ENCODE data around the gene LTBP1. TPM values are rescaled to one million over a fixed set of nuclear protein-coding genes. Genes with fewer than 3 reads are reported as not detected.

The LTBP1 gene
- total and polyA plus RNA-seq, 2 donors (not counting 1 experiment from before 2014, with no cell fraction given) = 0.69 TPM; not detected in 1

DNA sequence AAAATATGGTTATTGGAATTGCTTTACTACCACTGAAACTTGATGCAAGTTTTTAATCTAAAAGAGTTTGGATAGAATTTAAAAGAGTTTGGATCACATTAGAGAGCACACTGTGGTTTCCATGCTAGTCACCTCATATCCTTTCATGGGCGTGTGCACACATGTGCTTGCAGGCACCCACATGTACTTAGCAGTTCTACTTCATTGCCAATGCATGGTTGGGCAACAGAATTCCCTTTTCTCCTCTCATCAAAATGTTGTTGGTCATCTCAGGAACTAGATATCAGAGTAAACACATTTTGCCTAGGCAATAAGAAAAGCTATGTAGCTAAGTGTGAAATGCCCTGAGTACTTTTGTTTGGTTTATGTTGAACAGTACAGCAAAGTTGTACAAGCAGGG, 275.6 kb downstream of the LTBP1 start:
- no peaks in the 10 kb centered on the region for H3K27me3 ChIP-seq (replicated peaks in 1 of 4; ENCODE audit: control extremely low read depth in 1 of 4, control insufficient read depth in 3 of 4, insufficient read depth in 4 of 4, low read length in 3 of 4)
- ChIA-PET CTCF (no interaction called here), POLR2A (no interaction called here)
- no peaks in the 10 kb centered on the region for H3K79me2 ChIP-seq (ENCODE audit: control insufficient read depth, insufficient read depth, low read length)
- Mint-ChIP-seq H3K4me1 (no peaks in the 10 kb centered on the region), H3K4me3 (no peak overlapping the region), H3K9me3 (ENCODE audit: insufficient read depth) (no peaks in the 10 kb centered on the region), H3K27me3 (no peaks in the 10 kb centered on the region), H3K27ac (no peak overlapping the region)
- H3K9me3 ChIP-seq (ENCODE audit: control extremely low read depth in 1 of 3, control insufficient read depth in 2 of 3, insufficient read depth in 1 of 3, low read length in 2 of 3) = no peaks in the 10 kb centered on the region
- TF ChIP-seq, protein P1, sequence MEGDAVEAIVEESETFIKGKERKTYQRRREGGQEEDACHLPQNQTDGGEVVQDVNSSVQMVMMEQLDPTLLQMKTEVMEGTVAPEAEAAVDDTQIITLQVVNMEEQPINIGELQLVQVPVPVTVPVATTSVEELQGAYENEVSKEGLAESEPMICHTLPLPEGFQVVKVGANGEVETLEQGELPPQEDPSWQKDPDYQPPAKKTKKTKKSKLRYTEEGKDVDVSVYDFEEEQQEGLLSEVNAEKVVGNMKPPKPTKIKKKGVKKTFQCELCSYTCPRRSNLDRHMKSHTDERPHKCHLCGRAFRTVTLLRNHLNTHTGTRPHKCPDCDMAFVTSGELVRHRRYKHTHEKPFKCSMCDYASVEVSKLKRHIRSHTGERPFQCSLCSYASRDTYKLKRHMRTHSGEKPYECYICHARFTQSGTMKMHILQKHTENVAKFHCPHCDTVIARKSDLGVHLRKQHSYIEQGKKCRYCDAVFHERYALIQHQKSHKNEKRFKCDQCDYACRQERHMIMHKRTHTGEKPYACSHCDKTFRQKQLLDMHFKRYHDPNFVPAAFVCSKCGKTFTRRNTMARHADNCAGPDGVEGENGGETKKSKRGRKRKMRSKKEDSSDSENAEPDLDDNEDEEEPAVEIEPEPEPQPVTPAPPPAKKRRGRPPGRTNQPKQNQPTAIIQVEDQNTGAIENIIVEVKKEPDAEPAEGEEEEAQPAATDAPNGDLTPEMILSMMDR (IDR thresholded peaks at IDR 0.05) = no peak
- TF ChIP-seq EZH2 (IDR thresholded peaks at IDR 0.05; ENCODE audit: borderline replicate concordance, insufficient read depth, low read depth, low read length, poor library complexity, severe bottlenecking) = no peak
- H3K9ac ChIP-seq (ENCODE audit: low read length) = no peak overlapping the region
- no peak overlapping the region for H2AFZ ChIP-seq (ENCODE audit: insufficient read depth, low read depth, low read length, poor library complexity, severe bottlenecking)
- H3K27ac ChIP-seq (ENCODE audit: low read length in 2 of 2) = no peak overlapping the region
- H4K20me1 ChIP-seq (ENCODE audit: control insufficient read depth, insufficient read depth, low read length, poor library complexity, severe bottlenecking) = no peaks in the 10 kb centered on the region
- no peaks in the 10 kb centered on the region for H3K36me3 ChIP-seq (replicated peaks in 1 of 2; ENCODE audit: control extremely low read depth in 1 of 2, control insufficient read depth in 1 of 2, extremely low read depth in 1 of 2, insufficient read depth in 2 of 2, low read length in 1 of 2)
- DNase-seq (no peak), ATAC-seq (ENCODE audit: low read depth) (no peak)
- WGBS (ENCODE audit: insufficient coverage) = 100% methylated on average over 1 of the region's 1 CpG
- intact Hi-C loops (cut with micrococcal nuclease) = no loop called here
- no peak overlapping the region for H3K4me3 ChIP-seq (ENCODE audit: control extremely low read depth in 1 of 5, extremely low read depth in 1 of 5, insufficient read depth in 1 of 5, low read depth in 2 of 5, low read length in 4 of 5)
- no peak overlapping the region for H3K4me2 ChIP-seq (replicated peaks; ENCODE audit: low read depth, low read length, poor library complexity, severe bottlenecking)
- no peaks in the 10 kb centered on the region for H3K4me1 ChIP-seq (ENCODE audit: control insufficient read depth in 2 of 2, insufficient read depth in 2 of 2, low read length in 2 of 2)

DNA sequence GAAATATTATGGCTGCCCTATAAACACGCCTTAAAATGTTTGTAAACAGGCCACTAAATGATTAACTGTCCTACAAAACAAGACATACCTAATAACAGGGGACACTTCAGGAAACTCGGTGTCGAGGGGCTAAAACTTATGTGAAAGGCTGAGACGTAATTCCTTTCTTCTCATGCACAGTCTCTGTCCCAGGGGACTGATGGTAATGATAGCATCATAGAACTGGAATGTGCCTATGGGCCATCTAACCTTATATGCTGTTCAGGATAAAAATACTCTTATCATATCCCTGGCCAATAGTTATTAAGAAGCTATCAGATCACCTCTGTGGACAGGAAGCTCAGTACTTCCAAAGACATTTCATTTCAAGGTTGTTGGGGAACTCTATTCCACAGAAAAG, 277.1 kb downstream of the LTBP1 start:
- ChIA-PET CTCF (no interaction called here), POLR2A (no interaction called here)
- no peak for TF ChIP-seq EZH2 (IDR thresholded peaks at IDR 0.05; ENCODE audit: borderline replicate concordance, insufficient read depth, low read depth, low read length, poor library complexity, severe bottlenecking)
- TF ChIP-seq, protein P1 (IDR thresholded peaks at IDR 0.05) = no peak
- H3K79me2 ChIP-seq (ENCODE audit: control insufficient read depth, insufficient read depth, low read length) = no peaks in the 10 kb centered on the region
- no peak overlapping the region for H3K27ac Mint-ChIP-seq
- no peak overlapping the region for H3K4me3 ChIP-seq (ENCODE audit: control extremely low read depth in 1 of 5, extremely low read depth in 1 of 5, insufficient read depth in 1 of 5, low read depth in 2 of 5, low read length in 4 of 5)
- ATAC-seq (ENCODE audit: low read depth) (no peak), DNase-seq (no peak)
- no peak overlapping the region for H3K4me3 Mint-ChIP-seq
- H3K9me3 Mint-ChIP-seq (ENCODE audit: insufficient read depth) = no peaks in the 10 kb centered on the region
- H3K27me3 Mint-ChIP-seq = no peaks in the 10 kb centered on the region
- no peaks in the 10 kb centered on the region for H3K4me1 ChIP-seq (ENCODE audit: control insufficient read depth in 2 of 2, insufficient read depth in 2 of 2, low read length in 2 of 2)
- intact Hi-C loops (cut with micrococcal nuclease) = no loop called here
- H4K20me1 ChIP-seq (ENCODE audit: control insufficient read depth, insufficient read depth, low read length, poor library complexity, severe bottlenecking) = no peaks in the 10 kb centered on the region
- H3K27me3 ChIP-seq (replicated peaks in 1 of 4; ENCODE audit: control extremely low read depth in 1 of 4, control insufficient read depth in 3 of 4, insufficient read depth in 4 of 4, low read length in 3 of 4) = no peaks in the 10 kb centered on the region
- H3K9ac ChIP-seq (ENCODE audit: low read length) = no peak overlapping the region
- no peaks in the 10 kb centered on the region for H3K9me3 ChIP-seq (ENCODE audit: control extremely low read depth in 1 of 3, control insufficient read depth in 2 of 3, insufficient read depth in 1 of 3, low read length in 2 of 3)
- H2AFZ ChIP-seq (ENCODE audit: insufficient read depth, low read depth, low read length, poor library complexity, severe bottlenecking) = no peak overlapping the region
- no CpG with 5 or more reads among the region's 4 CpGs for WGBS (ENCODE audit: insufficient coverage)
- H3K27ac ChIP-seq (ENCODE audit: low read length in 2 of 2) = no peak overlapping the region
- no peak overlapping the region for H3K4me2 ChIP-seq (replicated peaks; ENCODE audit: low read depth, low read length, poor library complexity, severe bottlenecking)
- no peaks in the 10 kb centered on the region for H3K36me3 ChIP-seq (replicated peaks in 1 of 2; ENCODE audit: control extremely low read depth in 1 of 2, control insufficient read depth in 1 of 2, extremely low read depth in 1 of 2, insufficient read depth in 2 of 2, low read length in 1 of 2)
- no peaks in the 10 kb centered on the region for H3K4me1 Mint-ChIP-seq
